Measurements from ENCODE around the gene GPBP1L1.
"Not testable (repeated sequence)": the region's sequence is repeated elsewhere in the genome, so short reads cannot be mapped to it uniquely, and the experiment has no call there.

Gene GPBP1L1

GRCh38 chr1:45679123-45679522 lies 7.2 kb downstream of the GPBP1L1 start:
- no peak for DNase-seq

GRCh38 chr1:45678489-45678888 lies 7.8 kb downstream of the GPBP1L1 start:
- DNase-seq = no peak

- no peak for DNase-seq
Observed at GRCh38 chr1:45677751-45678245, 8.5 kb downstream of the GPBP1L1 start.

GRCh38 chr1:45676553-45676952 lies 9.8 kb downstream of the GPBP1L1 start:
- not testable (repeated sequence) for DNase-seq

GRCh38 chr1:45674478-45674877 lies 11.9 kb downstream of the GPBP1L1 start:
- no peak for DNase-seq

GRCh38 chr1:45673956-45674355 lies 12.4 kb downstream of the GPBP1L1 start:
- DNase-seq = no peak

GRCh38 chr1:45669859-45670655 lies 16.3 kb downstream of the GPBP1L1 start:
- no peak for DNase-seq

- DNase-seq = no peak
Observed at GRCh38 chr1:45669379-45669778, 17.0 kb downstream of the GPBP1L1 start.

- no peak for DNase-seq
Observed at GRCh38 chr1:45668526-45668925, 17.8 kb downstream of the GPBP1L1 start.

GRCh38 chr1:45667321-45668111 lies 18.8 kb downstream of the GPBP1L1 start:
- DNase-seq = no peak

- no peak for DNase-seq
Observed at GRCh38 chr1:45666836-45667235, 19.5 kb downstream of the GPBP1L1 start.

- DNase-seq = no peak
Observed at GRCh38 chr1:45660336-45660735, 26.0 kb downstream of the GPBP1L1 start.

- no peak for DNase-seq
Observed at GRCh38 chr1:45659222-45659621, 27.1 kb downstream of the GPBP1L1 start.

GRCh38 chr1:45658171-45658570 lies 28.2 kb downstream of the GPBP1L1 start:
- DNase-seq = no peak

GRCh38 chr1:45656573-45657226 lies 29.6 kb downstream of the GPBP1L1 start:
- no peak for DNase-seq

- DNase-seq = no peak
Observed at GRCh38 chr1:45654540-45655280, 31.6 kb downstream of the GPBP1L1 start.

GRCh38 chr1:45647248-45648021 lies 38.9 kb downstream of the GPBP1L1 start:
- no peak for DNase-seq

GRCh38 chr1:45644661-45645060 lies 41.7 kb downstream of the GPBP1L1 start:
- DNase-seq = no peak

- DNase-seq = no peak
Observed at GRCh38 chr1:45643978-45644377, 42.4 kb downstream of the GPBP1L1 start.

GRCh38 chr1:45643321-45643720 lies 43.0 kb downstream of the GPBP1L1 start:
- DNase-seq = no peak

GRCh38 chr1:45640293-45640692 lies 46.0 kb downstream of the GPBP1L1 start:
- no peak for DNase-seq

- no peak for DNase-seq
Observed at GRCh38 chr1:45635211-45635610, 51.1 kb downstream of the GPBP1L1 start.

All from NCI-H1930 (cell line).